Measurements from ENCODE around the gene GOLGB1.
A peak's percentile ranks its signal among the peaks of the same experiment; 100 is the strongest.

Gene GOLGB1

DNA sequence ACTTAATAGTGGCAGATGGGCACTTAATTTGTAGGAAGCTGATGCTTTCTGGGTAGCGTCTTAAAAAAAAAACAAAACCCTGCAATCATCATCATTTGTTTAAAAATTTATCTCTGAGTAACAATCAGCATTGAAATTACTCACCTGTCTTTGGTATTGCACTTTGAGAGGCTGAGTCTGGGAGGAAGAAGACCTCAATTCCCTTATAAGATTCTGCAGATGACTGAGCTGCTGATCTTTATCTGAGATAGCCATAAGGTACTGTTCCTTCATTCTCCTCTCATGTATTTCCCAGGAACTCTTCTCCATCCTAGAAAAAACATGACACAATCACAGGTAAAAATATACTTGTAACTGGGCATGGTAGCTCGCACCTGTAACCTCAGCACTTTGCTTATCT lies 72.4 kb downstream of the GOLGB1 start:
- DNase-seq = no peak

DNA sequence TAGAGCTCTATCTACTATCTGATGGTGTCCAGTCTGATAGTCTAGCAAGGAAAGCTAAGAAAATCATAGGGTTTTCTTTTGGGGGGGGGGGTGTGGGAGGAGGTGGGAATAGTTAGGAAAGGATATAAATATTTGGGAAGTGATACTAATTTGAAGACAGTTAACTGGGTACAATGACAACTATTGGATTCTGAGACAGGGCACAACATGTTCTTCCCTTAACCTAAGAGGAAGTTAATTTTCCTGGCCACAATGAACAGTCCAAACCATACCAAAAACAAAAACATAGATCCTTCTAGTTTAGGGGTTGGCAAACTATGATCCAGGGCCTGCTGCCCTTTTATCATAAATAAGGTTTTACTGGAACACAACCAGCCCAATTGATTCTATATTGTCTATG lies 78.9 kb downstream of the GOLGB1 start:
- DNase-seq = no peak

DNA sequence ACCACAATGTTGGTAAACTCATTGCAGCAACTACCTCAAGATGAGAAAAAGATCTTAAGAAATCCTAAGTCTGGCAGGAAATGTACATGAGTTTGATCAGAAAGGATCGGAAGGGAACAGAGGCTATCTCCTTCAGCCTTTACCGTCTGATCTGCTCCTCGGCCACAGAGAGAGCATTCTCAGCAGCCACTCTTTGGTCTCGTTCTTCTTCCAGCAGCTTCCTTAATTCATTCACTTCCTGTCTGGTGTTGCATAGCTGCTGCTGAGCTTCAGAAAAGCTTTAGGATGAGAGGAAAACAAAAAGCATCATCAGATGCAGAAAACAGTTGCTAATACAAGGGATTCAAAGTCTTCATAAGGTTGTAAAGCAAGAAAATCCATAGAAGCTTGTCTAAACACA lies 82.2 kb downstream of the GOLGB1 start:
- peak; percentile 24 for DNase-seq

DNA sequence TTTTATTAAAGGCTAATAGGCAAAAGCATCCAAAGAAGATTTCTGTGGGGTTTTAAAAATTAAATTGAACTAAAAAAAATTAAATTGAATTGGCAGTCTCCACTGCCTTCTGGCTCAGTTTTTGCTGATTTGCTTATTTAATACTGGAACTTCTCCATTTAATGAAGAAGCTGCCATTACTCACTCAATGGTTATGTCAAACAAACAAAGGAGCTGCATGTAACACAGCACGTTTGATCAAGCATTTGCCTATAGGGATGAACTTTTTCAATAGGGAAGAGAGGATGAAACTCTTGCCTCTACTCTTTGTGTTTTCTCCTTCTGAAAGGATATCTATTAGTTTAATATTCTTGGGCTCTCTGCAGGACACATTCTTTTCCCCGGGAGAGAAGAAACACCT lies 84.1 kb downstream of the GOLGB1 start:
- peak; percentile 36 for DNase-seq

DNA sequence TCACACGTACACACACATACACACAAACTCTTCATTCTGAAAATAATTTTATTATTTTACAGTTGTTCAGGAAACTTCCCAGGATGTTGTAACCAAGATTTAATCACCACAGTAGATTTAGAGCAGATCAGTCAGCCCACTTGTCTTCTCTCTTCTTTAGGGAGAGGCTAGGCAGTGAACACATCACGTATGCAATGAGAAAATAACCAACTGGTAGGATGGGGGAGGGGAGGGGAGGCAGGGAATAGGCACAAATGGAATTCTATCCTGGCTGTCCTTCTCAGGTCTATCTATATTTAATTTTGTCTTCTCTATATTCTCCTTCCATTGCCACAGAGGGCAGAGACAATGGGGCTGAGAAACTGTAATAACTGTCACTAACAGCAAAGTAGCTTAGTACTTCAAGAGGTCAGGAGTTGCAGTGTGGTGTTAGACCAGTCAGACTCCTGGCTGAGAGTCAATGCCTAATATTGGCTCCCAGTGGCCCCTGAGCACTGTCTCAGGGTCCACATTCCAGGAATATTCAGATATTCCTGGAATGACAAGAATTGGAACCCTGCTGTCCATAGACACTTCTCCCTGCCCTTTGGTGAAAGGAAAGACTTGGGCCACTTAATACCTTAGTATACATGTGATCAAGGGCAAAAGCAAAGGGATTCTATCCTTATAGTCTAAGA lies 86.2 kb downstream of the GOLGB1 start:
- peak; percentile 2 for DNase-seq

DNA sequence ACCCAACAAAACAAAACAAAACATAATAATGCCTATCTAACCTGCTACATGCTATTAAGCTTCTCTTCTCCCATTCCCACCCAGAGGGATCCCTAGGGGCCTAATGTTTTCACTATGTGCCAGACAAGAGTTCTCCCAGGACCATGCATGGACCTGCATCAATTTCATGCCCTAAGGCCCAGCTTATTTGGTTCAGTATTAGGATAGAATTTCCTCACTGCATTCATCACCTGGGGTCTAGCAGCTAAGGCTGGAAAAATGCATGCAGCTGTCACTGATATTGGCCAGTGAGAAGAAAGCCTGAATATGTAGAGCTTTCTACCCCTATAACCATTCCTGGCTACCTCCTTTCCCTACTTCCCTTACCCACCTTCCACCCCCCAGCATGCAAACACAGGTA lies 86.8 kb downstream of the GOLGB1 start:
- DNase-seq = no peak

DNA sequence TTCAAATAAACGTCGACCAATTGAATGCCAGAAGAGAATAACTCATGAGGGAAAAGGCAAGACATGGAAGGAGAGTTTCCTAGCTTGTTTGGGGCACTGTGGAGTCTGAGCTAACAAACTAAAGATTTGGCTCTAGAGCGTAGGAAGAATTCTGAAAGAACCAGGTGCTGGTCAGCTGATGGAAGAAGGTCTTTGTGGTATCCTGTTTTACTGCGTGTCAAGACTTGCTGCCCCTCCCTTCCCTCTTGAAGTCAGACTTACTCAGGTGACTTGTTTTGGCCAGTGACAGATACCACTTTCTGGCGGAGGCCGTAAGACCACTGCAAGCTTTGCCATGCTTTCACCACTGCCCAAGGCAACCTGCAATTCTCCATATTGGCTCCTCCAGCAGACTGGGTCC lies 88.2 kb downstream of the GOLGB1 start:
- no peak for DNase-seq

DNA sequence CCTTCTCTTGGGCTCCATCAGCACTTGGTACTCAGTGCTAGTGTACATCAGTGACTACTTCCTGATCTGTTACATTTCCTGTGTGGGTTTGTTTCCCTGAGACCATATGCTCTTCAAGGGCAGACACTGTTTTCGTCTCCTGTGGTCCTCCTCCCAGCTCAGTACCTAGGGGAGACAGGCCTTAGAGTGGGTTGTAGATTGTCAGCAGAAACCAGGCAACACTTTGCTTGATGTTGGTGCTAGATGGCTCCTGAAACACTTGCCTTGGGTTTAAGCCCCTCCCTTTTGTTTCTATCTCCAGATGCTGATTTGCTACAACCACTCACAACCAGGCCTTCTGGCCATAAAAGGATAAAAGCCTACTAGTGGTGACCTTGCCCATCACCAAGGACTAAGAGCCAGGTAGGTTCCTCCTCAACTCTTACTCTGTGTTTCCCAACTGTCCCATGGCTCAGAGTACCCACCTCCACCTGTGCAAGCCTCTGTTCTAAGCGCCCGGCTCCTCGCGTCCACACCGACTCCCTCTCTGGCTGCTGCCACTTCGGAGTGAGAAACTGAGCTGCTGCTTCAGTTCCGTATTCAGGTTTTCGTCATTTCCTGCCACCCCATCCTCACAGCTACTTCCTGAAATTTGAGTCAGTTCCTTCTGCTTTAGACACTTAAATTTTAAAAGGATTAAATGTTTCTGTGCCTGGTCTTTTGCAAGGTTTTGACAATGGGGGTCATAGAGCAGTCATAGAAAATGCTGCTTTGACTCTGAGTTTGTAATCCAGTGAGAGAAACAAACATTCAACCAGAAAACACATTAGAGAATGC lies 89.0 kb downstream of the GOLGB1 start, which contains the start of gene HCLS1:
HCLS1 (minus strand) TSS at position 548 of the 816 bp plus-strand sequence. CDS start 2,556 bp downstream, outside the sequence.
- peak; percentile 86 for DNase-seq

DNA sequence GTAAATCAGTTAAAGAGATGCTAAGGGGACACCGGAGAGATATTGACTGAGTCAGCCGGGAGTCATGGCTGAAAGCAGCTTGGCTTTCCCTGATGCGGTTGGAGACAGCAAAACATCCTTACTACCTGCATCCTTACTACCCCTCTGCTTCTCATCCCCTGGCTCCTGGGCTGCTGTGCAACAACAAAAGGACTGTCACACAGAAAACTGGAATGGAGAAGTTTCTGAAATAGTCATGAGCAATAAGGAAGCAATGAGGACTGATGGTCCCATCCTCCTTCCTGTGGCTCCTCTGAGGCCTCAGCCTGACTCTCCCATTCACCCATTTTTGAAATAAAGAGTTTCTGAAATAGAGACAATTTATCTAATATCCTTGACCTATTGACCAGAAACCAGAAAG lies 90.0 kb downstream of the GOLGB1 start:
- peak; percentile 29 for DNase-seq

DNA sequence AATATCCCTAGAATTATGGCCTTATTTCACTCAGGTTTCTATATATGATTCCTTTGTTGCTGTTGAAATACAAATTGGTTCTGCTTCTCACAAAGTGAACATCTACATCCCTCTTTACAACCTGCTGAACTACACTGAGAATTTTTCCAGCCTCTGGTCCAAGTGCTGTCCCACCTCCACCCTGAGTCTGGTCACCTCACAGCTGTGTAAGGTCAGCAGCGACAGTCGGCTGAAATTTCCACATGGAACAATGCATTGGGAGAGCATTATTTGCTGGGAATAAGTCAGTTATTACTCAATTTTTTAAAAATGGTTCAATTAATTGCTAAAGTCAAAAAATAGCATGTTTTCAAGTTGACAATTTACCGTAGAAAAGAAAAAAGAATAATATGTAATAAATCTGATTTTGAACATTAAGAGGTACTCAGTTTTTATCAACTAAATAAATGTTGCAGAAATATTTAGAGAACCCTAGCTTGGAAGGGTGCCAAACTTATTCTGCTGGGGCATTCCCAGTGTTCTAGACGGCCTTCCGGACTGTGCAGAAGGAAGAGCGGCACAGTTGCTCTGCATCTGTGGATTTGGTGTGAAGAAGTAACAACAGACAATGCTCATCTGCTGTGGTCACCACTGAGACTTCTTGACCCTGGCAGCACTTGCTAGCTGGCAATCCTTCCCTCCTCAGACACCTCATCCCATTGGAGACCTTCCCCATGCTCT lies 90.7 kb downstream of the GOLGB1 start:
- DNase-seq = no peak

DNA sequence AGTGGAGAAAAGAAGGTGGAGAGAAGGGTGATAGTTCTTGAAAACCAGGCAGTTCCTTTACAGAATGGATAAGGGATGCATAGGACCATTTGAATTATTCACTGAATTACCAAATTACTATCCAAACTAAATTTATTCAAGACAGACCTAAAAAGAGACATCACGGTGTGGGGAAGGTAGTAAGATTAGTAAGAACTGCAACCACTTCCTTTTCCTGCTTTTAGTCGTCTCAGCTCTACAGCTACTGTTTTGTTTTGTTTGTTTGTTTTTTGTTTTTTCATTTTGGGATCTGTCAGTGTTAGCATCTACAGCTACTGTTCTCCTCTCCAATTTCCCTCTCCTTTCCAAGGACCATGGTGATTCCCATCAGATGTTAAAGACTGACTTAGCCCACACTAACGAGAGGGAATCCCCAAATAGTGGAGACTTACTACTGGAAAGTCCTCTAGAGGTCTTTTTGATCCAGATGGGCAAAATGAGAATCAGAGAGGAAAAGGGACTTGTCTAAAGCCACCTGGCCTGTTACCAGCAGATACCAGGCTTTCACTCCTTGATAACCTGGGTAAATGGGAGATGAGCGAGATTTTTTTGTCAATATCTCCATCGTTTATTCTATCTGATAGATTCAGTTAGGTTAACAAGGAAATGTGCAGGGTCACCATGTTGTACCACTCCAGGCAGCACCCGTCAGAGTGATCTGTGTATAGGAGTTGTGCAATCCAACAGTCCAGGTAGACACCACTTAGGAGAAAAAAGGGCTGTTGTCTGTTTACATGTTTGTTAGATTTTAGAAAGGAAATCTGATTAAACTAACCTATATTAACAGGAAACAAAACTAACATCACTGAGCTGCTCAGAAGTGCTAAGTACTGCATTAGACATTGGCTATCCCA lies 94.8 kb downstream of the GOLGB1 start:
- no peak for DNase-seq

DNA sequence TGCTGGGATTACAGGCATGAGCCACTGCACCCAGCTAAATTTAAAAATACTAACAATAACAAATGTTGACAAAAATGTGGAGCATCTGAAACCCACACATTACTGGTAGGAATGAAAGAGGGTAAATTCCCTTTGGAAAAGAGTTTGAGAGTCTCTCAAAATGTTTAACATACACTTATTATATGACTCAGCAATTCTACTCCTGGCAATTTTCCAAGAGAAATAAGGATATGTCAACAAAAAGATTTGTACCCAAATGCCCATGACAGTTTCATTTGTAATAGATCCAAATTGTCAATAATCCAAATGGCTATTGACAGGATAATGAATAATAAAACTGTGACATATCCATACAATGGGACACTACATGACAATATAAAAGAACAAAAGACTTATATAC lies 97.9 kb downstream of the GOLGB1 start:
- peak; percentile 25 for DNase-seq

DNA sequence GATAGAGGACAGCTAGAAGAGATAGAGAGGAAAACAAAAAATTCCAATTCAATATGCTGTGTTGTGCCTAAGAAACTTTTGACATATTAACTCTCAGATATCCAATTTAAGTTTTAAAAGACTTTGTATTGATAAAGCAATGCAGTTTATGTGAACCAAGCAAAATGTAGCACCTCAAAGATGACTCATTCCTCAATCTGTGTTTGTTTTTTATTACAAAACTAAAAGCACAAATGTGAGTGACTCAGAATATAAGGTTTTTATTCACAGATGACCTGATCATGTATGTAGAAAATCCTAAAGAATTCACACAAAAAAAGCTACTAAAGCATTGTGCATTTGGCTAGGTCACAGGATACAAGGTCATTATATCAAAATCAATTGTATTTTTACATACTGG lies 99.9 kb downstream of the GOLGB1 start:
- DNase-seq = no peak

DNA sequence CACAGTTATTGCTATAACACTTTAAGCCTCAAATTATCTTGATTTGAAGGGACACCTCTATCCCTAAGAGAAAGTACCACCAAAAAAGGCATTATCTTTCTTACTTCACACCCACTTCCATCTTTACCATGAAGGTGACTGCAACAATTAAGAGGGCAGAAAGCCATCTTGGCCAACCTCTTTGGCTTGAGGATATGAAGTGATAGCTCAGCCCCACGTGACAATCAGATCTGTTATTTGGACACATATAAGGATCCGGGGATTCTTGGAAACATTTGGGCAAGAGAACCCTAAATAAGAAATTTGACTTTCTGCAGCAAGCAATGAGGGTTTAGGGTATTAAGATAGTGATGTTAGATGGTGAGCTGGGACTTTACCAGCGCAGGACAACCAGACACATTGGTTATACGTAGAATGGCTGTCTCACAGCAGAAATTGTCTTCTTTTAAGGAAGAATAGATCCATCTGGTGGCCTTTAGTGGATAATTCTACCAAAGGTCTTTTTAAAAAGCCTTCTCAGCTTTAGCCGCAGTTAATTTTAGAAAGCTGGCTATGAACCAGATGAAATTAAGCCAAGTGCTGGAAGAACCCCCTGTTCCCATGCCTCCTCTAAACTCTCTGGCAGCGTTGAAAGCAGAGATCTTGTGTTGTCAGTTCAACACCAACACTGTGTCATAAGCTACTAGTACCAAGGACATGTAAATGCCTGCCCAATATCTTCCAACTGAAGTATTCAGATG lies 101.2 kb downstream of the GOLGB1 start:
- DNase-seq = no peak

DNA sequence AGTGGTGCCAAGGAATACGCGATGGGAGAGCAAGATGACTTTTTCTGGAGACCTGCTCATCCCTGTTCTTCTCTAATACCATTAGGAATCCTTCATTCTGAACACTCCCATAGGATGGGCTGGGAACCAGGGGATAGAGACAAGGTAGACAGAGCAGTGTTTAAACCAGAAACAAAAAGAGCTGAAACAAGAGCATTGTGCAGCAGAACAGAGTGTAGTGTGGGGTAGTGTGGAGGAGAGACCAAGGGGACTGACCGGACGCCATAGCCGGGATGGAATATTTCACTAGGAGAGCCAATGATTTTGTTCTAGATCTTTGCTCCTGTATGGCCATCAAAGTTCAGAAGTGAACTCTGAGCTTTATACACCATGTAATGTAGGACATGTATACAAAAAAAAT lies 104.5 kb downstream of the GOLGB1 start:
- DNase-seq = no peak

DNA sequence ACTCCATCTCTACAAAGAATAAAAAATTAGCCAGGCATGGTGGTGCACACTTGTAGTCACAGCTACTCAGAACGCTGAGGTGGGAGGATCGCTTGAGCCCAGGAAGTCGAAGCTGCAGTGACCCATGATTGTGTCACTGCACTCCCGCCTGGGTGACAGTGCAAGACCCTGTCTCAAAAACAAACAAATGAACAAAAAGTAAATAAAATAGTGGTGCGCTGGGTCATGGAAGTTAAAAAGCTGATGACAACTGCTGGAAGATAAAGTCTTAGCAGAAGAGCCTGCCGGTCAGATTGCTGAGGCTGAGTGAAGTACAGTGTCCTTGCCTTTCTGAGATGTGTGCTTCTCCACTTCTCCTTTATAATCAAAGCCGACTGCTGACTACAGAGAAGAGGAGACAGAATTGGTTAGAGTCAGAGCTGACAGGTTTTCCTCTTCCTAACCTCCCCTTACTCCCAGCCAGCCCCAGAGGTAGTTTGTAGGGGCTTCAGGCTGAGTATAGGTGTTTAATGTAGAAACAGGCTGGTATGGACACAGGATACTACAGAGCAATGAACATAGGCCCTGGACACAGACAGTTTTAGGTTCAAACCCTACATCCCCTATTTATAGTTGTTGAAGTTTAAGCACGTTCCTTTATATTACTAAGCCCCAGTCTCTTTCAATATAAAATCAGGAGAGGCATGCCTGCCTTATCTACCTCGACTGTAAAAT lies 106.8 kb downstream of the GOLGB1 start:
- no peak for DNase-seq

DNA sequence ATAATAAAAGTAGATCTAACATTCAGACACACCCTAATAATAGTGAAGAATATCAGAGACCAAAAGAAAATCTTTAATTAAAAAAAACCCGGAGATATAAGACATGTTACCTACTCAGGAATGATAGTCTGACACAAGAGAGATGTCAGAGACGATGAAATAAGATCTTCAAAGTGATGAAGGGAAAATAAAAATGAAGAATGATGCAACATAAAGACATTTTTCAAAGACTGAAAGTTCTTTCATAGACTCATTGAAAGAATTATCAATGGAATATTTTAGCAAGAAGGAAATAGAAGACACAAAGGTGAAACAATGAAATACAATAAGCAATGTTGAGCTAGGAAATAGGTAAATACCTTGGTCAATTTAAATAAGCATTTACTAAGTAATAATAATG lies 108.4 kb downstream of the GOLGB1 start:
- no peak for DNase-seq

DNA sequence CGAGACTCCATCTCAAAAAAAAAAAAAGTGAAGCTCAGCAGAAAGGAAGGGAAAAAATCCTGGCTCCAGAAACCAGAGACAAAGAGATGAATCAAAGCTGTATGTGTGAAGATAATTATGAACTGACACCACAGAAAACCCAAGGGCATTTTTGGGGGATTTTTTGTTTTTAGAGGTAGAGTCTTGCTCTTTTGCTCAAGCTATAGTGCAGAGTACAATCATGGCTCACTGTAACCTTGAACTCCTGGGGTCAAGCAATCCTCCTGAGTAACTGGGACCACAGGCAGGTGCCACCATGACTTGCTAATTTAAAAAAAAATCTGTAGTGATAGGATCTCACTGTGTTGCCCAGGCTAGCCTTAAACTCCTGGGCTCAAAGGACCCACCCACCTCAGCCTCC lies 111.6 kb downstream of the GOLGB1 start:
- DNase-seq = no peak

DNA sequence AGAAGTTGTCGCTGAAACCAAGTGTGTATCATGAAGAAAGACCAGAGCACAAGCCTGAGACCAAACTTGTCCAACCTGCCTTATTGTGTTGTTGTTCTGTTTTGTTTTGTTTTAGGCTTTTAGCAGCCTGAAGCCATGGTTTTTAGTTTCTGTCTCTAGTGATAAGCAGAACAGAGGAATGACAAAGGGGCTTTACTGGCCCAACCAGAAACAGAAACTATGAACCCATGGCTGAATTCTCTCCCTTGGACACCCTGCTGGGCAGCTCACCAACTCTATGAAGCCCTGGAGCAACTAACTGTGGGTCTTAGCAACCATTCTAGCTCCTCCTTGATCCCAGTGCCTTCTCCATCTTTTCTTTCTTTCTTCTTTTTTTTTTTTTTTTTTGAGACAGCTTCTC lies 119.2 kb downstream of the GOLGB1 start:
- no peak for DNase-seq

DNA sequence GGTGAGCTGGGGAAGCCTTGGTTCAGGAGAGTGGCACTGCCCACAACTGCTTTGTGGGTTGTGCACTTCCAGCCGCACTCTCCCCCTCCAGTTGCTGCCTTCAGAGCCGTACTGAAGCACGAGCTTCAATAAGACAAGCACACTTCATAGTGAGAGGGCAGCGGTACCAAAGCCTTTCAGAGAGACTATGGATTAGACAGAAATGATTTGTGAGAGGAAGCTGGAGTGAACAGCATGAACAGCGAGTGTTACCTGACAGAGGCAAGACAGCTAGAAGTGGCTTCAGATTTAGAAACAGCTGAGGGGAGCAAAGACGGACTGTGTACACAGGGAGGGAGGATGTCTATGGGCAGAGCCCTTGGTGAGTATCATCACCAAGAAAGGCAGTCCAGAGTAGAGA lies 119.9 kb downstream of the GOLGB1 start:
- no peak for DNase-seq

DNA sequence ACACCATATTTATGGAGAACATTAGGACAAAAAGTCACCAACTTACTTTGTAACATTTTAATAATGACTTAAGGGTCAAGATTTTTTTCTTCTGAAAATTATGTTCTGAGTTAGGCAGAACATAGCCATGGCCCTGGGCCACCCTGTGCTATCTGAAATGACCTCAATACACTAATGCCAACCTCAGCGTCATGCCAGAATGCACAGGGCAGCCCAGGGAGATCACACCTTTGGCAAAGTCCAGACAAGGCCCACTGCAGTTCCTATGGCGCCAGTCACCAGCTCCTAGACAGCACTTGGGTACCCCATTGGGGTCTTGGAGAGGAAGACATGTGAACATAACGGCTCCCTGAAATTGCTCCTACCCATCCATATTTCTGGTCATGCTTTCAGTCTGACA lies 121.9 kb downstream of the GOLGB1 start:
- DNase-seq = no peak

All from suppressor macrophage treated with lipopolysaccharide for 4 hours (primary cell).